HEK293 (cell line): ENCODE data around the gene AFF3.

ENCODE experiments used
- CTCF ChIA-PET: fragments of 350-600 bp; formaldehyde crosslinking; extraction: SDS; loops from one replicate; lab custom pipeline; 2021; ENCODE audit warnings: antibody characterized with exemption; lab: Yijun Ruan, JAX
- POLR2A ChIA-PET: fragments of 300-600 bp; formaldehyde crosslinking; extraction: SDS; loops from one replicate; lab custom pipeline; 2020; ENCODE audit warnings: antibody characterized with exemption, inconsistent platforms; lab: Yijun Ruan, JAX
- H3K27ac ChIP-seq: fragments of 200-500 bp; sonication (Bioruptor generic); 2 replicates; pipeline ENCODE4 v1.5.1; 2014; ENCODE audit warnings: low read depth, low read length, control low read depth, inconsistent platforms; ENCODE audit errors: extremely low read depth
- H3K36me3 ChIP-seq, 2 experiments: fragments of 200-500 bp in 1 of 2; sonication (Bioruptor generic) in 1 of 2; 1 replicate in 1 of 2; 2 replicates in 1 of 2; pipeline ENCODE4 v1.5.1; 2014 to 2017; ENCODE audit warnings: inconsistent platforms in 2 of 2, low read length in 2 of 2; ENCODE audit not compliant: control insufficient read depth in 2 of 2, insufficient read depth in 1 of 2
- H3K4me1 ChIP-seq: fragments of 200-500 bp; sonication (Bioruptor generic); 2 replicates; pipeline ENCODE4 v1.5.1; 2014; ENCODE audit warnings: mild to moderate bottlenecking, low read length, inconsistent platforms; ENCODE audit not compliant: control insufficient read depth, insufficient read depth
- H3K4me3 ChIP-seq: 2 replicates; pipeline ENCODE4 v1.5.1; 2011; ENCODE audit warnings: low read depth, mild to moderate bottlenecking, control low read depth, low read length, moderate library complexity
- H3K9me3 ChIP-seq: fragments of 200-500 bp; sonication (Bioruptor generic); 2 replicates; pipeline ENCODE4 v1.5.1; 2014; ENCODE audit warnings: low read depth, low read length, inconsistent platforms; ENCODE audit not compliant: control insufficient read depth, insufficient read depth
- OSR2 ChIP-seq: fragments of 450-650 bp; formaldehyde crosslinking; IDR thresholded peaks from 2 replicates; pipeline ENCODE4 v1.5.1; 2016; ENCODE audit warnings: missing biosample characterization, missing genetic modification characterization
- ZBTB20 ChIP-seq: fragments of 450-650 bp; formaldehyde crosslinking; IDR thresholded peaks from 2 replicates; pipeline ENCODE4 v1.5.1; 2016; ENCODE audit warnings: missing biosample characterization, missing genetic modification characterization
- ZNF10 ChIP-seq: fragments of 450-650 bp; formaldehyde crosslinking; IDR thresholded peaks from 2 replicates; pipeline ENCODE4 v1.5.1; 2017; ENCODE audit warnings: missing biosample characterization, missing genetic modification characterization
- ZNF112 ChIP-seq: fragments of 450-650 bp; formaldehyde crosslinking; IDR thresholded peaks from 2 replicates; pipeline ENCODE4 v1.5.0; 2017; ENCODE audit warnings: missing biosample characterization, missing genetic modification characterization
- ZNF140 ChIP-seq: fragments of 450-650 bp; formaldehyde crosslinking; IDR thresholded peaks from 2 replicates; pipeline ENCODE4 v1.5.1; 2016; ENCODE audit warnings: missing biosample characterization, missing genetic modification characterization
- ZNF223 ChIP-seq: fragments of 450-650 bp; formaldehyde crosslinking; IDR thresholded peaks from 2 replicates; pipeline ENCODE4 v1.5.1; 2016; ENCODE audit warnings: missing biosample characterization, missing genetic modification characterization
- ZNF311 ChIP-seq: fragments of 450-650 bp; formaldehyde crosslinking; IDR thresholded peaks from 2 replicates; pipeline ENCODE4 v1.5.1; 2017; ENCODE audit warnings: missing biosample characterization, missing genetic modification characterization, borderline replicate concordance
- ZNF324 ChIP-seq: fragments of 450-650 bp; formaldehyde crosslinking; IDR thresholded peaks from 2 replicates; pipeline ENCODE4 v1.5.1; 2016; ENCODE audit warnings: missing biosample characterization, missing genetic modification characterization
- ZNF37A ChIP-seq: fragments of 450-650 bp; IDR thresholded peaks from 2 replicates; pipeline ENCODE4 v1.5.1; 2018; ENCODE audit warnings: missing biosample characterization, missing genetic modification characterization
- ZNF426 ChIP-seq: fragments of 450-650 bp; formaldehyde crosslinking; IDR thresholded peaks from 2 replicates; pipeline ENCODE4 v1.5.1; 2017; ENCODE audit warnings: missing biosample characterization, missing genetic modification characterization, mild to moderate bottlenecking, inconsistent platforms, moderate library complexity
- ZNF48 ChIP-seq: fragments of 450-650 bp; formaldehyde crosslinking; IDR thresholded peaks from 2 replicates; pipeline ENCODE4 v1.5.1; 2016; ENCODE audit warnings: missing biosample characterization, missing genetic modification characterization
- ZNF510 ChIP-seq: fragments of 450-650 bp; formaldehyde crosslinking; IDR thresholded peaks from 2 replicates; pipeline ENCODE4 v1.5.1; 2018; ENCODE audit warnings: mild to moderate bottlenecking, missing genetic modification characterization, missing biosample characterization; ENCODE audit not compliant: insufficient replicate concordance
- ZNF623 ChIP-seq: fragments of 450-650 bp; formaldehyde crosslinking; IDR thresholded peaks from 2 replicates; pipeline ENCODE4 v1.5.1; 2016; ENCODE audit warnings: missing biosample characterization, missing genetic modification characterization
- ZNF629 ChIP-seq: fragments of 450-650 bp; formaldehyde crosslinking; IDR thresholded peaks from 2 replicates; pipeline ENCODE4 v1.5.1; 2017; ENCODE audit warnings: missing biosample characterization, missing genetic modification characterization
- ZNF747 ChIP-seq: fragments of 450-650 bp; formaldehyde crosslinking; IDR thresholded peaks from 2 replicates; pipeline ENCODE4 v1.5.1; 2016; ENCODE audit warnings: missing biosample characterization, missing genetic modification characterization
- ZNF777 ChIP-seq: fragments of 450-650 bp; formaldehyde crosslinking; IDR thresholded peaks from 2 replicates; pipeline ENCODE4 v1.5.1; 2017; ENCODE audit warnings: missing biosample characterization, missing genetic modification characterization, borderline replicate concordance
- ZNF791 ChIP-seq: fragments of 450-650 bp; formaldehyde crosslinking; IDR thresholded peaks from 2 replicates; pipeline ENCODE4 v1.5.1; 2016; ENCODE audit warnings: missing biosample characterization, missing genetic modification characterization
- ZNF843 ChIP-seq: fragments of 450-650 bp; formaldehyde crosslinking; IDR thresholded peaks from 2 replicates; pipeline ENCODE4 v1.5.1; 2016; ENCODE audit warnings: missing biosample characterization, missing genetic modification characterization
- TF ChIP-seq, protein P1 (sequence below): fragments of 450-650 bp; formaldehyde crosslinking; IDR thresholded peaks from 2 replicates; pipeline ENCODE4 v1.5.1; 2016; ENCODE audit warnings: missing biosample characterization, missing genetic modification characterization, borderline replicate concordance
- TF ChIP-seq, protein P2 (sequence below): fragments of 450-650 bp; formaldehyde crosslinking; IDR thresholded peaks from 2 replicates; pipeline ENCODE4 v1.5.1; 2016; ENCODE audit warnings: missing biosample characterization, missing genetic modification characterization, borderline replicate concordance
- TF ChIP-seq, protein P3 (sequence below): fragments of 450-650 bp; formaldehyde crosslinking; IDR thresholded peaks from 2 replicates; pipeline ENCODE4 v1.5.1; 2017; ENCODE audit warnings: missing biosample characterization, missing genetic modification characterization
- TF ChIP-seq, protein P4 (sequence below): fragments of 450-650 bp; formaldehyde crosslinking; IDR thresholded peaks from 2 replicates; pipeline ENCODE4 v1.5.1; 2017; ENCODE audit warnings: missing biosample characterization, missing genetic modification characterization
- TF ChIP-seq, protein P5 (sequence below): fragments of 450-650 bp; formaldehyde crosslinking; IDR thresholded peaks from 2 replicates; pipeline ENCODE4 v1.5.1; 2016; ENCODE audit warnings: missing biosample characterization, missing genetic modification characterization

AFF3 gene

DNA sequence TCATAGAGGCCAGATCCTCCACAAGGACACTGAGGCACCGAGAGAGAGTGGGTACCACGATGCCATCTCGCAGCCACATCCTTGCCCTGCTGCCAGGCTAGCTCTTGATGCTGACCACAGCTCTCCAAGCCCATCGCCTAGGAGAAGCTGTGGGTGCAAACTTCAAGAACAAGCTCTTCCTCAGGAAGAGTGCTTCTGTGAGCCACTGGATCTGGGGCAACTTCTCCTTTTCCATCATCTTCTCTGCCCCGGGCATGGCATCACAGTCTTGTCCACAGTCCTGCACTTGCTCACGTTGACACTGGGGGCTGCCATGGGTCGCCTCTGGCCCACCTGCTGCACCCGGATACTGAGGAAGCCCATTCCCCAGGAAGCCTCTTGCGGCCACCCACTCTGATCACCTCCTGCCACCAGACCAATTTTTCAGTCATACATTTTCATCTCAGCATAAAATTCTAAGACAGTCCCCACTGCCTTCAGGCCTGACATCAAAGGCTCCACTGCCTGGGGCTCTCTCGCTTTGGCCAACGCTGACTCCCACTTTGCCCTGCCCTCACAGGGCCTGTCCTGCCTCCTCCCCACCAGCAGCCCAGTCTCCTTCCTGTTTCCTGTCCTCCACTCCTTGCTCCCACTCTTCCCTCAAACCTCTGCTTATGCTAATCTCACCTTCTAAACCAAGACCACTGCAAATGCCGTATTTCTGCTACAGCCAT, 243.9 kb downstream of the AFF3 start:
- H3K9me3 ChIP-seq = no peaks in the 10 kb centered on the region

DNA sequence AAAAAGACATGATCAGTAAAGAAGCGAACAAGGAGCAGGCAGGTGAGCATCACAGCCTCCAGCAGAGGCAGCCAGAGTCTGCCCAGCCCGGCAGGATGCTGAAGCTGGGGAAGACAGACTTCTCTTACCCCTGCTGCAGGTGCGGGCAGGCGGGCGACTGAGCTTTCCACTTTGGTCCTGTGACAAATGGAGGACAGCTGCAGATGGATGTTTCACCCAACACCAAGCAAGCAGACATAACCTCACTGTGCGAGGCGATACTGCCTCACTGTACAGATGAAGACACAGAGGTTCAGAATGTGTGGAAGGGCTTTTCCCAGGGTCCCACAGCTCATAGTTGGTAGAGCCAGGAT, 251.0 kb downstream of the AFF3 start:
- ChIA-PET CTCF (no interaction called here), POLR2A (interaction anchor here (0.6 kb wide), 1 partner anchor 138 kb away, joined by 3 read pairs; no protein-coding TSS in a partner anchor)
- Histone ChIP-seq H3K4me1 (peaks cover 2% of the 10 kb centered on the region; the same call in 1 of the 2 replicates), H3K9me3 (no peaks in the 10 kb centered on the region)
- TF ChIP-seq ZNF426 (tag by site-specific recombination) = no peak
- no peak for TF ChIP-seq ZNF623 (tag by site-specific recombination)
- TF ChIP-seq, protein P1, sequence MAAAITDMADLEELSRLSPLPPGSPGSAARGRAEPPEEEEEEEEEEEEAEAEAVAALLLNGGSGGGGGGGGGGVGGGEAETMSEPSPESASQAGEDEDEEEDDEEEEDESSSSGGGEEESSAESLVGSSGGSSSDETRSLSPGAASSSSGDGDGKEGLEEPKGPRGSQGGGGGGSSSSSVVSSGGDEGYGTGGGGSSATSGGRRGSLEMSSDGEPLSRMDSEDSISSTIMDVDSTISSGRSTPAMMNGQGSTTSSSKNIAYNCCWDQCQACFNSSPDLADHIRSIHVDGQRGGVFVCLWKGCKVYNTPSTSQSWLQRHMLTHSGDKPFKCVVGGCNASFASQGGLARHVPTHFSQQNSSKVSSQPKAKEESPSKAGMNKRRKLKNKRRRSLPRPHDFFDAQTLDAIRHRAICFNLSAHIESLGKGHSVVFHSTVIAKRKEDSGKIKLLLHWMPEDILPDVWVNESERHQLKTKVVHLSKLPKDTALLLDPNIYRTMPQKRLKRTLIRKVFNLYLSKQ (tag by site-specific recombination) = no peak
- no peak for TF ChIP-seq ZNF324 (tag by site-specific recombination)
- TF ChIP-seq ZNF140 = no peak
- TF ChIP-seq, protein P2, sequence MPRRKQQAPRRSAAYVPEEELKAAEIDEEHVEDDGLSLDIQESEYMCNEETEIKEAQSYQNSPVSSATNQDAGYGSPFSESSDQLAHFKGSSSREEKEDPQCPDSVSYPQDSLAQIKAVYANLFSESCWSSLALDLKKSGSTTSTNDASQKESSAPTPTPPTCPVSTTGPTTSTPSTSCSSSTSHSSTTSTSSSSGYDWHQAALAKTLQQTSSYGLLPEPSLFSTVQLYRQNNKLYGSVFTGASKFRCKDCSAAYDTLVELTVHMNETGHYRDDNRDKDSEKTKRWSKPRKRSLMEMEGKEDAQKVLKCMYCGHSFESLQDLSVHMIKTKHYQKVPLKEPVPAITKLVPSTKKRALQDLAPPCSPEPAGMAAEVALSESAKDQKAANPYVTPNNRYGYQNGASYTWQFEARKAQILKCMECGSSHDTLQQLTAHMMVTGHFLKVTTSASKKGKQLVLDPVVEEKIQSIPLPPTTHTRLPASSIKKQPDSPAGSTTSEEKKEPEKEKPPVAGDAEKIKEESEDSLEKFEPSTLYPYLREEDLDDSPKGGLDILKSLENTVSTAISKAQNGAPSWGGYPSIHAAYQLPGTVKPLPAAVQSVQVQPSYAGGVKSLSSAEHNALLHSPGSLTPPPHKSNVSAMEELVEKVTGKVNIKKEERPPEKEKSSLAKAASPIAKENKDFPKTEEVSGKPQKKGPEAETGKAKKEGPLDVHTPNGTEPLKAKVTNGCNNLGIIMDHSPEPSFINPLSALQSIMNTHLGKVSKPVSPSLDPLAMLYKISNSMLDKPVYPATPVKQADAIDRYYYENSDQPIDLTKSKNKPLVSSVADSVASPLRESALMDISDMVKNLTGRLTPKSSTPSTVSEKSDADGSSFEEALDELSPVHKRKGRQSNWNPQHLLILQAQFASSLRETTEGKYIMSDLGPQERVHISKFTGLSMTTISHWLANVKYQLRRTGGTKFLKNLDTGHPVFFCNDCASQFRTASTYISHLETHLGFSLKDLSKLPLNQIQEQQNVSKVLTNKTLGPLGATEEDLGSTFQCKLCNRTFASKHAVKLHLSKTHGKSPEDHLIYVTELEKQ (tag by site-specific recombination) = no peak
- TF ChIP-seq ZNF10 (tag by site-specific recombination) = no peak
- TF ChIP-seq ZNF48 (tag by site-specific recombination) = no peak
- TF ChIP-seq, protein P3, sequence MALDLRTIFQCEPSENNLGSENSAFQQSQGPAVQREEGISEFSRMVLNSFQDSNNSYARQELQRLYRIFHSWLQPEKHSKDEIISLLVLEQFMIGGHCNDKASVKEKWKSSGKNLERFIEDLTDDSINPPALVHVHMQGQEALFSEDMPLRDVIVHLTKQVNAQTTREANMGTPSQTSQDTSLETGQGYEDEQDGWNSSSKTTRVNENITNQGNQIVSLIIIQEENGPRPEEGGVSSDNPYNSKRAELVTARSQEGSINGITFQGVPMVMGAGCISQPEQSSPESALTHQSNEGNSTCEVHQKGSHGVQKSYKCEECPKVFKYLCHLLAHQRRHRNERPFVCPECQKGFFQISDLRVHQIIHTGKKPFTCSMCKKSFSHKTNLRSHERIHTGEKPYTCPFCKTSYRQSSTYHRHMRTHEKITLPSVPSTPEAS = no peak
- TF ChIP-seq, all 188 proteins: peak for 0
- Histone ChIP-seq H3K36me3 (no peaks in the 10 kb centered on the region; a peak in 1 of 3 replicates), H3K27ac (no peak overlapping the region), H3K4me3 (no peak overlapping the region)

More for the DNA sequence above, 243.9 kb downstream of the AFF3 start:
- CTCF ChIA-PET = interaction anchor here (0.6 kb wide), 1 partner anchor 43 kb away, joined by 3 read pairs; no protein-coding TSS in a partner anchor
- no peak overlapping the region for H3K27ac ChIP-seq
- H3K36me3 ChIP-seq = no peaks in the 10 kb centered on the region; a peak in 1 of 3 replicates
- no peaks in the 10 kb centered on the region for H3K4me1 ChIP-seq
- H3K4me3 ChIP-seq = no peak overlapping the region
- TF ChIP-seq ZNF112 (tag by site-specific recombination) (no peak), ZNF791 (tag by site-specific recombination) (no peak), ZNF629 (no peak), ZNF223 (tag by site-specific recombination) (no peak), ZBTB20 (tag by site-specific recombination) (no peak), OSR2 (tag by site-specific recombination) (no peak), ZNF843 (tag by site-specific recombination) (no peak), ZNF510 (tag by site-specific recombination) (no peak), ZNF747 (tag by site-specific recombination) (no peak), ZNF37A (tag by site-specific recombination) (no peak), ZNF777 (no peak), ZNF311 (tag by site-specific recombination) (no peak)
- TF ChIP-seq, protein P4, sequence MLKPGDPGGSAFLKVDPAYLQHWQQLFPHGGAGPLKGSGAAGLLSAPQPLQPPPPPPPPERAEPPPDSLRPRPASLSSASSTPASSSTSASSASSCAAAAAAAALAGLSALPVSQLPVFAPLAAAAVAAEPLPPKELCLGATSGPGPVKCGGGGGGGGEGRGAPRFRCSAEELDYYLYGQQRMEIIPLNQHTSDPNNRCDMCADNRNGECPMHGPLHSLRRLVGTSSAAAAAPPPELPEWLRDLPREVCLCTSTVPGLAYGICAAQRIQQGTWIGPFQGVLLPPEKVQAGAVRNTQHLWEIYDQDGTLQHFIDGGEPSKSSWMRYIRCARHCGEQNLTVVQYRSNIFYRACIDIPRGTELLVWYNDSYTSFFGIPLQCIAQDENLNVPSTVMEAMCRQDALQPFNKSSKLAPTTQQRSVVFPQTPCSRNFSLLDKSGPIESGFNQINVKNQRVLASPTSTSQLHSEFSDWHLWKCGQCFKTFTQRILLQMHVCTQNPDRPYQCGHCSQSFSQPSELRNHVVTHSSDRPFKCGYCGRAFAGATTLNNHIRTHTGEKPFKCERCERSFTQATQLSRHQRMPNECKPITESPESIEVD (tag by site-specific recombination) = no peak
- TF ChIP-seq, protein P5, sequence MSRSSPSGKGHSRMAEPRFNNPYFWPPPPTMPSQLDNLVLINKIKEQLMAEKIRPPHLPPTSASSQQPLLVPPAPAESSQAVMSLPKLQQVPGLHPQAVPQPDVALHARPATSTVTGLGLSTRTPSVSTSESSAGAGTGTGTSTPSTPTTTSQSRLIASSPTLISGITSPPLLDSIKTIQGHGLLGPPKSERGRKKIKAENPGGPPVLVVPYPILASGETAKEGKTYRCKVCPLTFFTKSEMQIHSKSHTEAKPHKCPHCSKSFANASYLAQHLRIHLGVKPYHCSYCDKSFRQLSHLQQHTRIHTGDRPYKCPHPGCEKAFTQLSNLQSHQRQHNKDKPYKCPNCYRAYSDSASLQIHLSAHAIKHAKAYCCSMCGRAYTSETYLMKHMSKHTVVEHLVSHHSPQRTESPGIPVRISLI = no peak
- POLR2A ChIA-PET = no interaction called here
